WERI-Rb-1 (cell line): ENCODE results near the gene DQX1.
A peak's percentile ranks its signal among the peaks of the same experiment; 100 is the strongest.

Experiments
- DNase-seq: peaks from one replicate; pipeline ENCODE4 v3.0.0-alpha.2; 2020
- H3K27ac ChIP-seq: fragments of 250-450 bp; sonication (Bioruptor Pico); 2 replicates; pipeline ENCODE4 v1.5.1; 2020; ENCODE audit warnings: mild to moderate bottlenecking, moderate library complexity
- H3K27me3 ChIP-seq: fragments of 250-450 bp; sonication (Bioruptor Pico); 2 replicates; pipeline ENCODE4 v1.5.1; 2021; ENCODE audit warnings: mild to moderate bottlenecking, low read depth, moderate library complexity; ENCODE audit not compliant: insufficient read depth, severe bottlenecking
- H3K36me3 ChIP-seq: fragments of 250-450 bp; sonication (Bioruptor Pico); 2 replicates; pipeline ENCODE4 v1.5.1; 2020; ENCODE audit warnings: mild to moderate bottlenecking, moderate library complexity
- H3K4me3 ChIP-seq: 2 replicates; pipeline ENCODE4 v1.5.1; 2011; ENCODE audit warnings: low read depth, mild to moderate bottlenecking, control low read depth, low read length
- H3K9me3 ChIP-seq: fragments of 250-450 bp; sonication (Bioruptor Pico); 2 replicates; pipeline ENCODE4 v1.5.1; 2021; ENCODE audit warnings: mild to moderate bottlenecking, moderate library complexity; ENCODE audit not compliant: severe bottlenecking
- CTCF ChIP-seq: IDR thresholded peaks from 2 replicates; pipeline ENCODE4 v1.5.1; 2011; ENCODE audit warnings: low read depth, mild to moderate bottlenecking, control low read depth, inconsistent platforms, low read length

Gene DQX1

GRCh38 chr2:74515271-74515980 lies 10.6 kb downstream of the DQX1 start:
- H3K27ac ChIP-seq = no peak overlapping the region
- H3K36me3 ChIP-seq = peaks cover 10% of the 10 kb centered on the region; the same call in 1 of the 2 replicates
- DNase-seq = no peak
- H3K4me3 ChIP-seq = no peak overlapping the region
- no peaks in the 10 kb centered on the region for H3K27me3 ChIP-seq
- no peak for TF ChIP-seq CTCF
- no peaks in the 10 kb centered on the region for H3K9me3 ChIP-seq

- no peaks in the 10 kb centered on the region for H3K9me3 ChIP-seq
- H3K27ac ChIP-seq = peak within 1 kb of the TSS; percentile 100
- no peaks in the 10 kb centered on the region for H3K27me3 ChIP-seq
- no peak for DNase-seq
- peaks cover 10% of the 10 kb centered on the region; the same call in 1 of the 2 replicates for H3K36me3 ChIP-seq
- TF ChIP-seq CTCF = no peak
- peak within 1 kb of the TSS; percentile 49 for H3K4me3 ChIP-seq
Observed at GRCh38 chr2:74514368-74515270, 11.4 kb downstream of the DQX1 start, which contains the start of gene TLX2. Gene TLX2, plus strand, starts transcription at chr2:74514450. Its CDS starts 357 bp downstream, at chr2:74514807.

- H3K36me3 ChIP-seq = peaks cover 10% of the 10 kb centered on the region; the same call in 1 of the 2 replicates
- H3K27me3 ChIP-seq = no peaks in the 10 kb centered on the region
- H3K4me3 ChIP-seq = peak overlapping the region; percentile 49
- H3K9me3 ChIP-seq = no peaks in the 10 kb centered on the region
- no peak for DNase-seq
- peak overlapping the region; percentile 100 for H3K27ac ChIP-seq
- no peak for TF ChIP-seq CTCF
Observed at GRCh38 chr2:74513605-74514367, 12.2 kb downstream of the DQX1 start.

- Histone ChIP-seq H3K4me3 (peak overlapping the region; percentile 49), H3K9me3 (no peaks in the 10 kb centered on the region), H3K27me3 (no peaks in the 10 kb centered on the region), H3K27ac (peak overlapping the region; percentile 100), H3K36me3 (peaks cover 10% of the 10 kb centered on the region; the same call in 1 of the 2 replicates)
- TF ChIP-seq CTCF = no peak
- DNase-seq = peak; percentile 94
Observed at GRCh38 chr2:74512744-74513604, 13.1 kb downstream of the DQX1 start.
